HepG2 (cell line): Measurements from ENCODE around the gene SPOP. TPM values are rescaled to one million over a fixed set of nuclear protein-coding genes. Genes with fewer than 3 reads are reported as not detected.
A peak's percentile ranks its signal among the peaks of the same experiment; 100 is the strongest.

Source experiments
- AHR ChIP-seq: IDR thresholded peaks from 2 replicates; pipeline ENCODE4 v1.6.1; 2018; ENCODE audit warnings: missing genetic modification reagents, missing compliant biosample characterization
- ATRX ChIP-seq: sonication (generic); formaldehyde crosslinking; IDR thresholded peaks from 2 replicates; pipeline ENCODE4 v1.4.0; 2020; ENCODE audit warnings: missing genetic modification reagents, borderline replicate concordance
- BCL6 ChIP-seq: IDR thresholded peaks from 2 replicates; pipeline ENCODE4 v1.6.1; 2016; ENCODE audit warnings: missing genetic modification reagents, missing compliant biosample characterization
- BRF2 ChIP-seq: sonication (generic); formaldehyde crosslinking; IDR thresholded peaks from 2 replicates; pipeline ENCODE4 v1.8.1; 2022; ENCODE audit warnings: mild to moderate bottlenecking, missing genetic modification reagents
- CHD4 ChIP-seq: fragments of 200-600 bp; sonication (generic); IDR thresholded peaks from 2 replicates; pipeline ENCODE4 v1.7.0; 2017; ENCODE audit warnings: mild to moderate bottlenecking, low read length, borderline replicate concordance
- DNMT1 ChIP-seq: sonication (generic); formaldehyde crosslinking; IDR thresholded peaks from 2 replicates; pipeline ENCODE4 v1.5.1; 2020; ENCODE audit warnings: mild to moderate bottlenecking, missing genetic modification reagents
- DR1 ChIP-seq: sonication (generic); formaldehyde crosslinking; IDR thresholded peaks from 2 replicates; pipeline ENCODE4 v1.8.0; 2021; ENCODE audit warnings: mild to moderate bottlenecking, missing genetic modification reagents, inconsistent platforms
- ELF1 ChIP-seq: sonication (generic); formaldehyde crosslinking; IDR thresholded peaks from 2 replicates; pipeline ENCODE4 v1.4.0; 2020; ENCODE audit warnings: missing genetic modification reagents
- GRHL1 ChIP-seq: sonication (generic); formaldehyde crosslinking; conservative IDR thresholded peaks from 2 replicates; pipeline ENCODE4 v1.8.0; 2022; ENCODE audit warnings: missing genetic modification reagents
- HIVEP1 ChIP-seq: sonication (generic); formaldehyde crosslinking; IDR thresholded peaks from 2 replicates; pipeline ENCODE4 v1.4.0; 2020; ENCODE audit warnings: mild to moderate bottlenecking, missing genetic modification reagents
- MEF2D ChIP-seq: sonication (generic); formaldehyde crosslinking; IDR thresholded peaks from 2 replicates; pipeline ENCODE4 v1.5.1; 2020; ENCODE audit warnings: mild to moderate bottlenecking, missing genetic modification reagents
- MTERF4 ChIP-seq: sonication (generic); formaldehyde crosslinking; IDR thresholded peaks from 2 replicates; pipeline ENCODE4 v1.8.0; 2023; ENCODE audit warnings: mild to moderate bottlenecking, missing genetic modification reagents
- MYPOP ChIP-seq: sonication (generic); formaldehyde crosslinking; IDR thresholded peaks from 2 replicates; pipeline ENCODE4 v1.8.1; 2023; ENCODE audit warnings: mild to moderate bottlenecking, moderate library complexity, missing genetic modification reagents
- NFATC3 ChIP-seq: sonication (generic); formaldehyde crosslinking; IDR thresholded peaks from 2 replicates; pipeline ENCODE4 v1.5.1; 2020; ENCODE audit warnings: mild to moderate bottlenecking, missing genetic modification reagents
- RXRA ChIP-seq: sonication (generic); formaldehyde crosslinking; IDR thresholded peaks from 2 replicates; pipeline ENCODE4 v1.5.1; 2020; ENCODE audit warnings: missing genetic modification reagents
- SAP130 ChIP-seq: IDR thresholded peaks from 2 replicates; pipeline ENCODE4 v1.6.1; 2016; ENCODE audit warnings: low read depth
- ZBTB20 ChIP-seq: sonication (generic); formaldehyde crosslinking; IDR thresholded peaks from 2 replicates; pipeline ENCODE4 v1.8.1; 2023; ENCODE audit warnings: missing genetic modification reagents, low read depth, mild to moderate bottlenecking, borderline replicate concordance
- ZBTB25 ChIP-seq: IDR thresholded peaks from 2 replicates; pipeline ENCODE4 v1.6.1; 2018; ENCODE audit warnings: missing genetic modification reagents
- ZNF235 ChIP-seq: sonication (generic); formaldehyde crosslinking; IDR thresholded peaks from 2 replicates; pipeline ENCODE4 v1.8.1; 2023; ENCODE audit warnings: mild to moderate bottlenecking, missing genetic modification reagents, borderline replicate concordance
- ZNF468 ChIP-seq: sonication (generic); formaldehyde crosslinking; IDR thresholded peaks from 2 replicates; pipeline ENCODE4 v1.8.0; 2022; ENCODE audit warnings: mild to moderate bottlenecking, moderate library complexity, missing genetic modification reagents
- ZNF558 ChIP-seq: sonication (generic); formaldehyde crosslinking; IDR thresholded peaks from 2 replicates; pipeline ENCODE4 v1.9.0; 2022; ENCODE audit warnings: mild to moderate bottlenecking, missing genetic modification reagents, borderline replicate concordance
- ZNF562 ChIP-seq: sonication (generic); formaldehyde crosslinking; IDR thresholded peaks from 2 replicates; pipeline ENCODE4 v1.8.0; 2022; ENCODE audit warnings: missing genetic modification reagents, borderline replicate concordance
- ZNF605 ChIP-seq: sonication (generic); formaldehyde crosslinking; IDR thresholded peaks from 2 replicates; pipeline ENCODE4 v1.8.0; 2022; ENCODE audit warnings: mild to moderate bottlenecking, missing genetic modification reagents
- ZNF724P ChIP-seq: sonication (generic); formaldehyde crosslinking; IDR thresholded peaks from 2 replicates; pipeline ENCODE4 v1.8.0; 2022; ENCODE audit warnings: missing genetic modification reagents, borderline replicate concordance
- polyA plus RNA-seq, 8 experiments: library from polyadenylated mRNA; depleted of rRNA in 3 of 8; stranded (reverse) in 7 of 8; unstranded in 1 of 8; fragments of >200 nt; fragmentation: Illumina TruSeq in 4 of 8; extraction: Trizol in 4 of 8; gene quantifications; 2 replicates each; pipeline versions ENCODE4 v1.2.1 to v1.2.3, GENCODE V29; 2011 to 2016; ENCODE audit warnings: low read depth in 4 of 8, missing spikeins in 1 of 8, mixed read lengths in 1 of 8; ENCODE audit not compliant: insufficient read depth in 1 of 8
- total RNA-seq, 5 experiments: library from RNA; depleted of rRNA; stranded (reverse); fragments of >200 nt; fragmentation: Illumina TruSeq; extraction: Trizol; gene quantifications; 2 replicates each; pipeline ENCODE4 v1.2.3, GENCODE V29; 2016; ENCODE audit warnings: low read depth in 1 of 5

Gene SPOP
- total and polyA plus RNA-seq, 2 of the 13 experiments (the other 11 are each of a cell fraction or from before 2014, with no cell fraction given), result 52.8 to 60.8 TPM

GRCh38 chr17:49694847-49695697 is 17.2 kb upstream of the SPOP start (continued):
- TF ChIP-seq ZNF562 (CRISPR knock-in tag) (no peak), AHR (CRISPR knock-in tag) (no peak), ATRX (no peak), MEF2D (CRISPR knock-in tag) (0 out of 2 replicates have a peak, but pooled peaks have one; percentile 38), DR1 (CRISPR knock-in tag) (no peak), ZNF235 (CRISPR knock-in tag) (0 out of 2 replicates have a peak, but pooled peaks have one; percentile 31), RXRA (no peak), ZNF724P (CRISPR knock-in tag) (no peak), CHD4 (no peak), SAP130 (CRISPR knock-in tag) (0 out of 2 replicates have a peak, but pooled peaks have one; percentile 8), GRHL1 (CRISPR knock-in tag) (no peak), BRF2 (CRISPR knock-in tag) (no peak), NFATC3 (CRISPR knock-in tag) (0 out of 2 replicates have a peak, but pooled peaks have one; percentile 65), ELF1 (CRISPR knock-in tag) (0 out of 2 replicates have a peak, but pooled peaks have one; percentile 7), ZNF605 (CRISPR knock-in tag) (peak; percentile 59), DNMT1 (CRISPR knock-in tag) (no peak), HIVEP1 (CRISPR knock-in tag) (no peak), ZNF558 (no peak), MYPOP (CRISPR knock-in tag) (peak; percentile 50; the same call in 1 of the 2 replicates), ZBTB20 (CRISPR knock-in tag) (no peak), ZNF468 (no peak), BCL6 (CRISPR knock-in tag) (no peak; the same call in 1 of the 2 replicates), MTERF4 (CRISPR knock-in tag) (no peak), ZBTB25 (CRISPR knock-in tag) (no peak)
